Left kidney (tissue), 2 donors: ENCODE results near the gene TSSK6. TPM values are rescaled to one million over a fixed set of nuclear protein-coding genes. Genes with fewer than 3 reads are reported as not detected.
A peak's percentile ranks its signal among the peaks of the same experiment; 100 is the strongest.

Experiments used
- DNase-seq: peaks from one replicate; pipeline ENCODE4 v3.0.0-alpha.2; 2013
- polyA plus RNA-seq: library from polyadenylated mRNA; unstranded; fragments of 120-200 nt; gene quantifications from one replicate; pipeline ENCODE4 v1.2.1, GENCODE V29; 2013; ENCODE audit not compliant: insufficient read length

The TSSK6 gene
- polyA plus RNA-seq, 1 donor: 0.91 TPM

- DNase-seq: no peak
Observed at GRCh38 chr19:19505669-19506326, 9.6 kb downstream of the TSSK6 start.

- DNase-seq: no peak
Observed at GRCh38 chr19:19504754-19505668, 10.3 kb downstream of the TSSK6 start.

- no peak for DNase-seq
Observed at GRCh38 chr19:19502808-19503602, 12.3 kb downstream of the TSSK6 start.

GRCh38 chr19:19502281-19502680 is 13.1 kb downstream of the TSSK6 start:
- no peak for DNase-seq

GRCh38 chr19:19501798-19502197 is 13.6 kb downstream of the TSSK6 start:
- no peak for DNase-seq

- DNase-seq: no peak
Observed at GRCh38 chr19:19500975-19501644, 14.2 kb downstream of the TSSK6 start.

- DNase-seq: no peak
Observed at GRCh38 chr19:19499272-19499995, 15.9 kb downstream of the TSSK6 start.

GRCh38 chr19:19498255-19498991 is 16.9 kb downstream of the TSSK6 start:
- no peak for DNase-seq

GRCh38 chr19:19495614-19496603 is 19.4 kb downstream of the TSSK6 start:
- no peak for DNase-seq

- DNase-seq: no peak
Observed at GRCh38 chr19:19493841-19494546, 21.4 kb downstream of the TSSK6 start.

- DNase-seq: no peak
Observed at GRCh38 chr19:19492026-19492610, 23.2 kb downstream of the TSSK6 start.

GRCh38 chr19:19491321-19492025 is 23.9 kb downstream of the TSSK6 start:
- no peak for DNase-seq

GRCh38 chr19:19490214-19490968 is 25.0 kb downstream of the TSSK6 start:
- DNase-seq: peak; percentile 91

- DNase-seq: no peak
Observed at GRCh38 chr19:19489804-19490204, 25.5 kb downstream of the TSSK6 start.

- peak; percentile 95 for DNase-seq
Observed at GRCh38 chr19:19488875-19489690, 26.3 kb downstream of the TSSK6 start.
